Astrocyte (in vitro differentiated cells and primary cell): ENCODE data around the gene SHE.

ENCODE experiments used
- CTCF ChIP-seq: IDR thresholded peaks from 2 replicates; pipeline ENCODE4 v1.5.1; 2011; ENCODE audit warnings: low read depth, mild to moderate bottlenecking, inconsistent platforms, low read length, moderate library complexity; ENCODE audit not compliant: insufficient read depth
- EZH2 ChIP-seq: IDR thresholded peaks from 2 replicates; pipeline ENCODE4 v1.6.1; 2012; ENCODE audit warnings: mild to moderate bottlenecking, low read length, inconsistent platforms; ENCODE audit not compliant: insufficient read depth

DNA sequence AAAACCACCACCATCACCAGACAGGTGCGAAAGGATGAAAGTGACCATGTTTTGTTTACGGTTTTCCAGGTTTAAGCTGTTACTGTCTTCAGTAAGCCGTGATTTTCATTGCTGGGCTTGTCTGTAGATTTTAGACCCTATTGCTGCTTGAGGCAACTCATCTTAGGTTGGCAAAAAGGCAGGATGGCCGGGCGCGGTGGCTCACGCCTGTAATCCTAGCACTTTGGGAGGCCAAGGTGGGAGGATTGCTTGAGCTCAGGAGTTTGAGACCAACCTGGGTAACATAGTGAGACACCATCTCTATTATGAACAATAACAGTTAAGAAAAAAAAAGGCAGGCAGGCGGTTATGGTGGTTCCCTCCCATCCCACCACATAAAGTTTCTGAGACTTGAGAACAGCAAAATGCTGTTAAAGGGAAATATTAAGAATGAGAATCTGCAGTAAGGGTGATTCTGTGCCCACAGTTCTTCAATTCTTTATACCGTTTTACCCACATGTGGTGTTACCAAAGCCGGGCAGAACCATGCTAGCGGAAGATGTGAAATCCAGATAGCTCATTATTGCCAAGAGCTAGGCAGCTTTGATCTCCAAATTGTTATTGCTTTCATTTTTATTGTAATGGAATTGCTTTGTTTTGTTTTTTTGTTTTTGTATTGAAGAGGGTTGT lies 34.6 kb downstream of the SHE start:
- TF ChIP-seq CTCF = no peak
- TF ChIP-seq EZH2 = no peak
